Spleen (tissue), 11 donors: ENCODE data around the gene RAP1B. TPM values are rescaled to one million over a fixed set of nuclear protein-coding genes. Genes with fewer than 3 reads are reported as not detected.

Experiments used
- DNase-seq: peaks from one replicate; pipeline ENCODE4 v3.0.0-alpha.2; 2020
- H3K27ac ChIP-seq, 8 donors: fragments of 200-600 bp; sonication (generic) in 7 of 8; 1 replicate in 4 of 8; 2 replicates in 4 of 8; pipeline versions ENCODE4 v1.5.0 to v1.8.0; 2016 to 2021; ENCODE audit warnings: inconsistent platforms in 4 of 8, mild to moderate bottlenecking in 4 of 8, moderate library complexity in 1 of 8
- H3K27me3 ChIP-seq, 7 donors: fragments of 200-600 bp; sonication (generic) in 6 of 7; replicated peaks in 1 of 7; 1 replicate in 4 of 7; 2 replicates in 3 of 7; pipeline versions ENCODE4 v1.5.0 to v1.8.0; 2016 to 2021; ENCODE audit warnings: inconsistent platforms in 3 of 7, mild to moderate bottlenecking in 1 of 7
- H3K36me3 ChIP-seq, 6 donors: fragments of 200-600 bp; sonication (generic) in 5 of 6; 1 replicate in 4 of 6; 2 replicates in 2 of 6; pipeline versions ENCODE4 v1.5.0 to v1.8.0; 2016 to 2021; ENCODE audit warnings: inconsistent platforms in 2 of 6
- H3K4me1 ChIP-seq, 6 donors: fragments of 200-600 bp; sonication (generic) in 5 of 6; 1 replicate in 3 of 6; 2 replicates in 3 of 6; pipeline versions ENCODE4 v1.5.0 to v1.8.0; 2016 to 2021; ENCODE audit warnings: inconsistent platforms in 3 of 6
- H3K4me3 ChIP-seq, 8 donors: fragments of 200-600 bp; sonication (generic) in 7 of 8; 1 replicate in 4 of 8; 2 replicates in 4 of 8; pipeline versions ENCODE4 v1.5.0 to v1.8.0; 2016 to 2021; ENCODE audit warnings: inconsistent platforms in 4 of 8, mild to moderate bottlenecking in 4 of 8, moderate library complexity in 2 of 8
- H3K9me3 ChIP-seq, 8 donors: fragments of 200-600 bp; sonication (generic) in 7 of 8; 1 replicate in 4 of 8; 2 replicates in 4 of 8; pipeline versions ENCODE4 v1.5.0 to v1.8.0; 2016 to 2021; ENCODE audit warnings: inconsistent platforms in 4 of 8
- CTCF ChIP-seq, 11 experiments: fragments of 200-600 bp in 7 of 11; fragments of 450-650 bp in 4 of 11; sonication (generic) in 4 of 11; IDR thresholded peaks in 8 of 11; conservative IDR thresholded peaks in 3 of 11; 1 replicate in 7 of 11; 2 replicates in 4 of 11; pipeline versions ENCODE4 v1.4.0 to v1.8.0; 2016 to 2021; ENCODE audit warnings: antibody characterized with exemption in 11 of 11, inconsistent platforms in 4 of 11, mild to moderate bottlenecking in 1 of 11
- POLR2A ChIP-seq, 3 donors: fragments of 450-650 bp; IDR thresholded peaks; one replicate each; pipeline ENCODE4 v1.5.1; 2017; ENCODE audit warnings: antibody characterized with exemption in 3 of 3, mild to moderate bottlenecking in 1 of 3
- POLR2AphosphoS5 ChIP-seq, 3 donors: sonication (generic); formaldehyde crosslinking; IDR thresholded peaks; one replicate each; pipeline ENCODE4 v1.5.1; 2017; ENCODE audit warnings: antibody characterized with exemption in 3 of 3
- WGBS, 5 donors: extraction: QIAGEN DNeasy Blood & Tissue Kit in 3 of 5; methylation state at CpG; one replicate each; pipeline versions ENCODE4 v1.1.5 to v1.1.7; 2013 to 2018; 5-methylcytosine and 5-hydroxymethylcytosine counted together
- intact Hi-C: fragments of 100-400 bp; cut with DNase I; formaldehyde crosslinking; loops from one replicate; pipeline ENCODE4 v1.15.0; 2023; ENCODE audit warnings: low total_unique reads
- polyA plus RNA-seq, 3 donors: library from polyadenylated mRNA; stranded (reverse); fragments of 200-250 nt; gene quantifications; one replicate each; pipeline ENCODE4 v1.2.1, GENCODE V29; 2013
- total RNA-seq, 7 donors: library from RNA; depleted of rRNA in 3 of 7; stranded (reverse); fragments of >200 nt in 3 of 7; fragmentation: NEBNext Ultra II Directional in 4 of 7; extraction: Animal tissue kit (Norgen Biotek cat#: 25700) in 4 of 7; gene quantifications; one replicate each; pipeline versions ENCODE4 v1.1.0 to v1.2.1, GENCODE V29; 2016 to 2021
- donor health status: healthy with polysubstance abuse.
- donor health status: DM: no; HTN: no; CAD: no; lungs with moderate emphysema.
- donor health status: DM: no; HTN: no; CAD: no.
- donor health status: Bipolar disorder and iron deficiency.
- donor health status: healthy.
- donor health status: DM: no; HTN: no; CAD: no.
- donor health status: DM: yes; HTN: yes; CAD: no.

The RAP1B gene
- total and polyA plus RNA-seq, 10 donors: 107 to 321 (median 235) TPM

GRCh38 chr12:68627673-68628319, 17.1 kb downstream of the RAP1B start:
- intact Hi-C loops: no loop called here

GRCh38 chr12:68628698-68629097, 18.0 kb downstream of the RAP1B start:
- H3K27me3 ChIP-seq: no peaks in the 10 kb centered on the region
- H3K4me3 ChIP-seq: no peak overlapping the region
- TF ChIP-seq CTCF (IDR thresholded peaks at IDR 0.05 in 8 of 11, conservative IDR thresholded peaks at IDR 0.05 in 3 of 11) (no peak), POLR2AphosphoS5 (IDR thresholded peaks at IDR 0.05) (no peak), POLR2A (IDR thresholded peaks at IDR 0.05) (no peak)
- peaks cover 0 to 50% (median 15%) of the 10 kb centered on the region in 6 donors for H3K36me3 ChIP-seq
- DNase-seq: no peak
- intact Hi-C loops: no loop called here
- no peak overlapping the region for H3K27ac ChIP-seq
- H3K4me1 ChIP-seq: peaks cover 22 to 96% (median 77%) of the 10 kb centered on the region in 6 donors
- H3K9me3 ChIP-seq: peaks cover 0 to 16% (median 11%) of the 10 kb centered on the region in 8 donors

More at GRCh38 chr12:68627673-68628319, 17.1 kb downstream of the RAP1B start:
- TF ChIP-seq POLR2AphosphoS5 (IDR thresholded peaks at IDR 0.05) (no peak), POLR2A (IDR thresholded peaks at IDR 0.05) (no peak), CTCF (IDR thresholded peaks at IDR 0.05 in 8 of 11, conservative IDR thresholded peaks at IDR 0.05 in 3 of 11) (no peak)
- Histone ChIP-seq H3K4me3 (no peak overlapping the region), H3K9me3 (peaks cover 0 to 16% (median 11%) of the 10 kb centered on the region in 8 donors), H3K4me1 (peaks cover 16 to 96% (median 76%) of the 10 kb centered on the region in 6 donors), H3K27ac (no peak overlapping the region), H3K27me3 (no peaks in the 10 kb centered on the region), H3K36me3 (peaks cover 0 to 50% (median 15%) of the 10 kb centered on the region in 6 donors)
- no peak for DNase-seq
- 86 to 100% (median 98%) methylated on average over 3 of the region's 3 CpGs for WGBS, 5 donors

- Histone ChIP-seq H3K4me3 (no peak overlapping the region), H3K9me3 (peaks cover 0 to 16% (median 11%) of the 10 kb centered on the region in 8 donors), H3K27me3 (no peaks in the 10 kb centered on the region), H3K36me3 (peaks cover 0 to 40% (median 15%) of the 10 kb centered on the region in 6 donors), H3K27ac (peak overlapping the region in 3 of 8 donors; percentile 5 to 27 (median 11)), H3K4me1 (peaks cover 36 to 96% (median 78%) of the 10 kb centered on the region in 6 donors)
- intact Hi-C loops: no loop called here
- DNase-seq: no peak
- no peak for TF ChIP-seq CTCF (IDR thresholded peaks at IDR 0.05 in 8 of 11, conservative IDR thresholded peaks at IDR 0.05 in 3 of 11)
- TF ChIP-seq POLR2AphosphoS5 (IDR thresholded peaks at IDR 0.05): no peak
- TF ChIP-seq POLR2A (IDR thresholded peaks at IDR 0.05): no peak
These were observed 19.4 kb downstream of the RAP1B start for GRCh38 chr12:68630050-68630449.

- Histone ChIP-seq H3K27me3 (no peaks in the 10 kb centered on the region), H3K27ac (peak overlapping the region in 1 of 8 donors; percentile 5), H3K36me3 (peaks cover 0 to 35% (median 15%) of the 10 kb centered on the region in 6 donors), H3K9me3 (peaks cover 0 to 16% (median 11%) of the 10 kb centered on the region in 8 donors), H3K4me1 (peaks cover 41 to 96% (median 78%) of the 10 kb centered on the region in 6 donors), H3K4me3 (no peak overlapping the region)
- 70 to 82% (median 76%) methylated on average over 7 of the region's 7 CpGs for WGBS, 5 donors
- intact Hi-C loops: no loop called here
- TF ChIP-seq CTCF (IDR thresholded peaks at IDR 0.05 in 8 of 11, conservative IDR thresholded peaks at IDR 0.05 in 3 of 11): no peak
- no peak for TF ChIP-seq POLR2A (IDR thresholded peaks at IDR 0.05)
- TF ChIP-seq POLR2AphosphoS5 (IDR thresholded peaks at IDR 0.05): peak in 1 of 3 donors; percentile 15
- no peak for DNase-seq
These were observed 19.9 kb downstream of the RAP1B start for GRCh38 chr12:68630598-68630997.
